Gastroesophageal sphincter (tissue), 3 donors: ENCODE measurements around the gene L3MBTL2.

Source experiments
- POLR2A ChIP-seq, 2 donors: fragments of 450-650 bp; IDR thresholded peaks; one replicate each; pipeline ENCODE4 v1.6.1; 2017; ENCODE audit warnings: antibody characterized with exemption in 2 of 2, mild to moderate bottlenecking in 2 of 2, moderate library complexity in 1 of 2
- TF ChIP-seq, protein P1 (sequence below), 4 experiments: fragments of 200-600 bp in 2 of 4; fragments of 450-650 bp in 2 of 4; sonication (generic) in 1 of 4; IDR thresholded peaks; one replicate each; pipeline ENCODE4 v1.5.1; 2017 to 2019; ENCODE audit warnings: antibody characterized with exemption in 4 of 4, mild to moderate bottlenecking in 2 of 4, moderate library complexity in 2 of 4

DNA sequence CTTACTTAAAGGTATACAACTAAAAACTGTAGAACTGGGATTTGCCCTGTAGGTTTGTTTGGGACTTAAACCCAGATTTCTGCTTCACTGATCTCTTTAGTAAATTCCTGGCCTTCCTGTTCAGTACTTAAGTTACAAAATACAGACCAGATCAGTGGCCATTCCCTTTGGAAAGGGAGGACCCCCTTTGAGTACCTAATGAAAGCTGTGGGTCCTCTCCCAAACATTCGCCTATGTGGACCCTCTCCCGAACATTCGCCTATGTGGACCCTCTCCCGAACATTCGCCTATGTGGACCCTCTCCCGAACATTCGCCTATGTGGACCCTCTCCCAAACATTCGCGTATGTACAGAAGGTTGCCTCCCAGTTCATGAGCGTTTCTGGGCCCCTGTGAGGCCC is 10.3 kb downstream of the L3MBTL2 start:
- TF ChIP-seq, protein P1, sequence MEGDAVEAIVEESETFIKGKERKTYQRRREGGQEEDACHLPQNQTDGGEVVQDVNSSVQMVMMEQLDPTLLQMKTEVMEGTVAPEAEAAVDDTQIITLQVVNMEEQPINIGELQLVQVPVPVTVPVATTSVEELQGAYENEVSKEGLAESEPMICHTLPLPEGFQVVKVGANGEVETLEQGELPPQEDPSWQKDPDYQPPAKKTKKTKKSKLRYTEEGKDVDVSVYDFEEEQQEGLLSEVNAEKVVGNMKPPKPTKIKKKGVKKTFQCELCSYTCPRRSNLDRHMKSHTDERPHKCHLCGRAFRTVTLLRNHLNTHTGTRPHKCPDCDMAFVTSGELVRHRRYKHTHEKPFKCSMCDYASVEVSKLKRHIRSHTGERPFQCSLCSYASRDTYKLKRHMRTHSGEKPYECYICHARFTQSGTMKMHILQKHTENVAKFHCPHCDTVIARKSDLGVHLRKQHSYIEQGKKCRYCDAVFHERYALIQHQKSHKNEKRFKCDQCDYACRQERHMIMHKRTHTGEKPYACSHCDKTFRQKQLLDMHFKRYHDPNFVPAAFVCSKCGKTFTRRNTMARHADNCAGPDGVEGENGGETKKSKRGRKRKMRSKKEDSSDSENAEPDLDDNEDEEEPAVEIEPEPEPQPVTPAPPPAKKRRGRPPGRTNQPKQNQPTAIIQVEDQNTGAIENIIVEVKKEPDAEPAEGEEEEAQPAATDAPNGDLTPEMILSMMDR (IDR thresholded peaks at IDR 0.05): no peak
- no peak for TF ChIP-seq POLR2A (IDR thresholded peaks at IDR 0.05)
